HEK293T (cell line): ENCODE results near the gene KDM4C.

Experiments used
- BHLHE40 ChIP-seq: fragments of 450-650 bp; IDR thresholded peaks from 2 replicates; pipeline ENCODE4 v1.6.1; 2016; ENCODE audit warnings: mild to moderate bottlenecking, moderate library complexity, borderline replicate concordance
- ELF4 ChIP-seq: fragments of 450-650 bp; IDR thresholded peaks from 2 replicates; pipeline ENCODE4 v1.6.1; 2017; ENCODE audit warnings: antibody characterized with exemption
- FOXA1 ChIP-seq: fragments of 450-650 bp; IDR thresholded peaks from 2 replicates; pipeline ENCODE4 v1.6.1; 2016; ENCODE audit warnings: mild to moderate bottlenecking
- FOXK2 ChIP-seq: fragments of 450-650 bp; IDR thresholded peaks from 2 replicates; pipeline ENCODE4 v1.6.1; 2016; ENCODE audit warnings: mild to moderate bottlenecking
- FOXM1 ChIP-seq: fragments of 450-650 bp; IDR thresholded peaks from 2 replicates; pipeline ENCODE4 v1.6.1; 2017; ENCODE audit warnings: mild to moderate bottlenecking, borderline replicate concordance
- NFRKB ChIP-seq: fragments of 450-650 bp; IDR thresholded peaks from 2 replicates; pipeline ENCODE4 v1.6.1; 2016; ENCODE audit warnings: mild to moderate bottlenecking, moderate library complexity
- SP1 ChIP-seq: fragments of 450-650 bp; IDR thresholded peaks from 2 replicates; pipeline ENCODE4 v1.6.1; 2017
- ZNF384 ChIP-seq: fragments of 450-650 bp; IDR thresholded peaks from 2 replicates; pipeline ENCODE4 v1.6.1; 2016

DNA sequence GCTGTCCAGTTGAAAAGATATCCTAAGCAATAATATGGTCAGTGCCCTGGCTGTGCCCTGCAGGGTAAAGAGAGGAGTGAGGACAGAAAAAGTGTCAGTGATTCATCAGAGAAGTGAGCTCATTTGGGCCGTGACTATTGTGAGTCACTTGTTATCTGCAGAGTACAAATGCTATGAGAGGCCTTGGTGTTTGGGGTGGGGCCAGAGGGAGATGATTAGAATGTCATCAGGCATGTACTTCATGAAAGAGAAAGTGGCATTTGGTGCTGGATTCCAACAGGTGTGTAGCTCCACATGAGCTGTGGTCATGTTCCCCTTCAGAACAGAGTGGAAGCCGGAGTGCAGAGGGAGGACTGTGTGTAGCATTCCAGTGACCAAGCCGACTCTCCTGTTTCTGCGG is 174.1 kb downstream of the KDM4C start:
- TF ChIP-seq FOXK2: no peak
- TF ChIP-seq ZNF384: no peak
- TF ChIP-seq BHLHE40: no peak
- no peak for TF ChIP-seq SP1
- TF ChIP-seq ELF4: no peak
- TF ChIP-seq FOXA1: no peak
- no peak for TF ChIP-seq FOXM1
- TF ChIP-seq NFRKB: no peak
